Activated CD4-positive, alpha-beta T cell treated with anti-CD3 and anti-CD28 coated beads, Interleukin-2, amount 50 U/mL, for 4 hours (primary cell): ENCODE results near the gene FAHD1.

Source experiments
- DNase-seq, 2 experiments: peaks; one replicate each; pipeline ENCODE4 v3.0.0-alpha.2; 2020

FAHD1 gene

DNA sequence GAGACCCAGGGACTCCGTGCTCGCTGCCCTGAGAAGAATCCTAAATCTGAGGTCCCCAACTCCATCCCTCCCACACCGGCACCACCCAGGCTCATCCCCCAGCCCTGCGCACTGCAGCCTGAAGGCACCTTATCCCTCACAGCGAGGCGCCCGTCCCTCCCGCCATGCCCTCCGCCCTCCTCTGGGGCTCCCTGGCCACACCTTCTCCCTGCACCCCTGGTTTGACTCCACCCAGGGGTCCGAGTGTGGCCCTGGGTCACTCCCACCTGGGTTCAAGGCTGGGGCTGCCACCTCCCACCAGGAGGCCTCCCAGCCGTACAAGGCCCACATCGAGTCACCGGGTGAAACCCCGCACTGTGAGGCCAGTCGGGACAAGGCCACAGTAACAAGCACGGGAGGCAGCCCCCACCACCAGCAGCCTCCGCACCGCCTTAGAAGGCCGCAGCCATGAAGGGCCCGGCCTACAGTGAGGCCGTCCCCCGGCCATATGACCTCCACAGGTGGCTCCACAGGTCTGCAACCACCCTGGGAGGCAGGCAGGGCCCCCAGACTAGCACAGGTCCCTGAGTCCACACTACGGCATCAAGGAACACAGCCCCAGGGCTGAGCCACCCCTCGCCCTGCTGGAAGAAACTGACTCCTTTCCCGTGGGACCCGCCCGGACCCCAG, 8.7 kb upstream of the FAHD1 start:
- no peak for DNase-seq

DNA sequence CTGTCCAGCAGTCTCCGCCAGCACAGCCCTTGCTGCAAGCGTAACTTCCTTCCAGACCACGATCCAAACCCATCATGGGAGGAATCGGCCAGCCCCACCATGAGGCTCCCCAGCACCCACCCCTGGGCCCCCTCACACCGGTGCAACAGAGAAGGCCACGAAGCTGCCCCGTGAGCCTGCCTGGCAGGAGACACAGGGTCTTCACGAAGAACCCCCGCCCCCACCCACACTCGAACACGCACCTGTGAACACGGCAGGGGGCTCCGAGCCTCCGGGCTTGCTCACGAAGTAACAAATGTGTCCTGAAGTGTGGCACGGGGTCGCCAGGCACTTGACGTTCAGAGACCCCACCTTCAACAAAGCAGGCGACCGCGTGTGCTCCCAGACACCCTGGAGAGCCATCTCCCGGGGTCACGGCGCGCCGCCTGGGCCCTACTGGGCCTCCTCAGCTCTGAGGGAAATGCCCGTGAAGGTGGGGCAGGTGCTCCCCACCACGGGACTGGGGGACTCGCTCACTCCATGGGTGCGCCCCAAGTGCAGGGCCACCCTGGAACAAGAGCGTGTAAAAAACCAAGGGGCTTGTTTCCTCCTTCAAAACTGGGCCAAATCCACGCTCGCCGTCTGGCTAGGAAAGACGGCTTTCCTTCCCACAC, 8.0 kb upstream of the FAHD1 start:
- no peak for DNase-seq

DNA sequence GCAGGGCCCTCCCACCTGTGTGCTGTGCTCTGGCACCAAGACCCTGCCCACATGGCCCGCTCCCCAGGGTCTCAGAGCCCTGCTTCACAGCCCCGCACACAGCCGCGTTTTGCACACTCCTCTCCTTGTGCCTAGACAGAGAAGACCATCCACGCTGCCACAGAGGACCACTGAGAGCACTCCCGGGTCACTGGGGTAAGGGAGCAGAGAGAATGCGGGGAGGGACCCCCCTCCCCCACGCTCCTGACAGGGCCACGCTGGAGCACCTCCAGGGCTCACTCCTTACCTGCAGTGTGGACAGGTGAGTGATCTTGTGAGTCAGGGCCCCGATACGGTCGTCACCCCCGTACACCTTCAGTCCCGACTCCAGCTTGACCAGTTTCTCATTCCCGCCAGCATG, 7.4 kb upstream of the FAHD1 start:
- DNase-seq = no peak

DNA sequence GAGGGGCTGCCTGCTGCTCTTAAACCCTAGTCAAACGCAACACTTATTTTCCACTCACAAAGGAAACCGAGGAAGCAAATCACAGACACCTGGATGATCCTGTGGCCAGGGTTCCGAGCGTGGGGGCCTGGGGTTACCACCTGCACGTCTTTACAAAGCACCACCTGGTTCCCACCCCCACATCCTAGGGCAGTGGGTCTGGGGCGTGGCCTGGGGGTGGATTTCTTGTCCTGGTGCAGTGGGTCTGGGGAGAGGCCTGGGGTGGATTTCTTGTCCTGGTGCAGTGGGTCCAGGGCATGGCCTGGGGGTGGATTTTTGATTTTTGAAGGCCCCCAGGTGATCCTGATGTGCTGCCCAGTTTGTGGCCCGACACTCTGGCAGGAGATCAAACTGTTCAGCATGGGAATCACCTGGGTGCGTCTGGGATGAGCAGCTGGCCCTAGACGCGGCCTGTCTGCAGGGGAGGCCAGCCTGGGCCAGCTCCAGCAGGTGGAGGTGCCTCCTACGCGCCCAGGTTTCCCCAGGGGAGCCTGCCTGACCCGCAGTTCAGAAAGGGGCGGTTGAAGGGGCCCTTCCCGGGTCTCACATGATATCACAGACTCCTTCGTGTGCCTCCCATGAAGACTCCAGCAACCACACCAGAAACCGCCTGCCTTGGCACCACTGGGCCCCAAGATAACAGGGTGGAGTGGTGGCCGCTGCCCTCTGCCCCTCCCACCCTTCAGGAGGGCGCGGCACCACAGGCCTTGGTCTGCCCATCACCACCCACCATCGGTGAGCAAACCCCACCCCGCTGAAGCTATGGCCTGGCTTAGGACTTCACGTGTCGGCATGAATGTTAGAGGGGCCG, 6.7 kb upstream of the FAHD1 start:
- DNase-seq = no peak

DNA sequence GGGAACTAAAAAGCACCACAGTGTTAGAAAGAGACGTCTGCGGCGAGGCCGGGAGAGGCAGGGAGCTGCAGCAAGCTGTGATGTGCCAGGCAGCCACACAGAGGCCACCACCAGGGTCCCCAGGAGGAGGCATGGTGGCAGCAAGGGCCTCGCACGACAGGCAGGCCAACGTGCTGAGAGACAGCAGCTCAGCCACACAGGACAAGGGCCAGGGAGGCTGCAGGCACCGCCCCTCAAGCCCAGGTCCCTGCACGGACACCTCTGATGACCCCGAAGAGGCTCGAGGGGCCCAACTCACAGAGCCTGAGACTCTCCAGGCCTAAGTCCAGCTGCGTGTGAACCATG, 6.1 kb upstream of the FAHD1 start:
- no peak for DNase-seq

DNA sequence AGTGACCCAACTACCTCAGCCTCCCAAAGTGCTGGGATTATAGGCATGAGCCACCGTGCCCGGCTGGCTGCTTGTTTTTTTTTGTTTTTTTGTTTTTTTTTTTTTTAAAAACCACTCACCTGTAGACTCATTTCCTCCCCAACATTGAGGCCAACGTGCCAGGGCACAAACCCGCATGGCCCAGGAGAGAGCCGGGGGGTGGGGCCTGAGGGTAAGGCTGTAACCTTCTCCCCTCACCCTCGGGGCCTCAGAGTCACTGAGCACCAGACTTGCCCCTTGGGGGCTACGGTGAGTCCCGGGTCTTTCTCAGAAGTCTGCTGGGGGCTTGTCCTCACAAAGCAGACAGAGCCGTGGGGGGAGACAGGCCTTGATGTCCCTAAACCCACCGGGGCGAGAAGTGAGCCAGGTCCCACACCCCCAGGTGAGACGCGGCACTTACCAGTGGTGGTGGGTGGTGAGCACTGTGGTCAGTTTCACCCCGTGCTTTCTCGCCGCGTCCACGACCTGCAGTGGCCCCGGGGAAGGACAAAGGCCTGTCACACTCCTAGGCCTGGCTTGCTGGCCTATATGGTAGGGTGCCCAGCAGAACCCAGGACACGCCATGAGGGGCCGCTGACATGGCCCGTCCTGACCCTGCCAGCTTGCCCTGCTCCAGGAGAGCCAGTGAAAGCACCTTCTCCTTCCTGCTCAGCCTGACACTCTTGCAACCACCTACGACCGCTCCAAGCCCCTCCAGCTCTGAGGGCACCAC, 5.0 kb upstream of the FAHD1 start:
- no peak for DNase-seq

DNA sequence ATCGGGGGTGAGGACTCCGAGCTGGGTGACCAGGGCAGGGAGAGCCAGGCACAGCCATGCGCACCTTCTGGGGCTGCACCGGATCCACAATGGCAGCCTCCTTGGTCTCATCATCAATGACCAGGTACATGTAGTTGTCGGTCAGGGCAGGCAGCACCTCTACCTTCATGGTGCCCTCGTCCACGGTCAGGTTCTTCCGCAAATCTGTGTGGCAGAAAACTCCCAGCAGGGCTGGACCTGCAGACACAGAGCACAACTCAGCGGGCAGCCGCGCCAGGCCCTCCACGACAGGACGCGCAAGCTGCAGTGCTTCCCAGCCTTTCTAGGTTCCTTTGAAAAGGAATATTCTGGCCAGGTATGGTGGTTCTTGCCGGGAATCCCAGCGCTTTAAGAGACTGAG, 4.2 kb upstream of the FAHD1 start:
- no peak for DNase-seq

DNA sequence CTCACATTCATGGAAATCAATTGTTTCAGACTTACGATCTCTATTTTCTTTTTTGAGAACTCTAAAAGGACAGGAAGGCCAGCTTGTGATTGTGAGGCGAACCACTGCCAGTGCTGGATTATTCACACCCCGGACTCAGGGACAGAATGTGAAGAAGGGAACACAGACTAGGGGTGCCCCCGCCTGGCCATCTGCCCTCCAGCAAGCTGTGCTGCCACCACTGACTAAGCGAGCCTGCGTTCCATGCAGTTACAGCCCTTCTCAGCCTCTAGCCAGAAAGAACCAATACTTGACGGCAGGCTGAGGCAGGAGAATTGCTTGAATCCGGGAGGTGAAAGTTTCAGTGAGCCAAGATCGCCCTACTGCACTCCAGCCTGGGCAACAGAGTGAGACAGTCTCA, 3.2 kb upstream of the FAHD1 start:
- no peak for DNase-seq

DNA sequence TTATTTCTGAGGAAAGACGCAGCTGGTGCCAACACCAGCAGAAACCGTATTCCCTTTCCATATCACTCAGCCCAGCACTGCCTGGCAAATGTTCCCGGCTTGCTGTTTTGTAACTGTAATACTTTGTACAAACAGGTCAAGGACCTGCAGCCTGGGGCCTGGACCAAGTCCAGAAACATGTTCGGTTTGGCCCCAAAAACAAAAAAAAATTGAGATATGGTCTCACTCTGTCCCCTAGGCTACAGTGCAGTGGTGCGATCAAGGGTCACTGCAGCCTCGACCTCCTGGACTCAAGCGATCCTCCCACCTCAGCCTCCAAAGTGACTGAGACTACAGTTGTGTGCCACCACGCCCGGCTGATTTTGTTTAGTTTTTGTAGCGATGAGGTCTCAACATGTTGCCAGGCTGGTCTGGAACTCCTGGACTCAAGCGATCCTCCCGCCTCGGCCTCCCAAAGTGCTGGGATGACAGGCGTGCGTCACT, 1.6 kb upstream of the FAHD1 start:
- no peak for DNase-seq

DNA sequence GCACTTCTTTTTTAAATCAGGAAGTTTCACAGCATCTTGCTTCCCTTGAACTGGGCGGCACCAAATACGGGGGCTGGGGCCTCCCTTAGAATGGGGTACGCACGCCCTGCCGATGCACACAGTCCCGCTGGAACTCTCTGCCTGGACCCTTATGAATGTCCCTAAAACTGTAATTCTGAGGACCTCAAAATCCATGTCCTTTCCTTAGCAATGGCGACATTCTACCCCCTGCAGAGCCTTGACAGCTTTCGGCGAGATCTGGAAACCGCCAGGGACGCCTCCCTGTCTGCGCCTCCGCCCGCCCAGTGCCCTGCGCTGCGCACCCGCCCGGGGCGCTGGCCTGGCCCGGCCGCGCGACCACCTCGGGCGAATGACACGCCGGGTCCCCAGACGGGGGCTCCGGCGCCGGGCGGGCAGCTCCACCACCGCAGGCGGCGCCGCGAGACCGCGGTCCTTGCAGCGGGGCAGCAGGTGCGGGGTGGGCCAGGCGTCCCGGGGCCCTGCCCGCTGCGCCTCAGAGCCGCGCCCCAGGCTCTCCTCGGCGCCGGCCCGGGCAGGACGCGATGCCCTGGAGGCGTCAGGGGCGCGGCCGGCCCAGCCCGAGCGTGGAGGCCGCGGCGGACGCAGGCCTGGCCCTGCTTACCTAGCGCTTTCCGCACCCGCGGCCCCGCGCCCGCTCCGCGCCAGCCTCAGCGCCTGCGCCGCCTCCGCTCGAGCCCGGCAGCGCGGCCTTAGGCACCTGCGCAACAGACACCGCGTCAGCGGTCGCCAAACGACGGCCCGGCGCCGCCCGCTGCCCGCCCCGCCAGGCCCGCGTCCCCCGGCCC, 929 bp upstream of the FAHD1 start:
- peak; percentile 51 to 57 for DNase-seq

DNA sequence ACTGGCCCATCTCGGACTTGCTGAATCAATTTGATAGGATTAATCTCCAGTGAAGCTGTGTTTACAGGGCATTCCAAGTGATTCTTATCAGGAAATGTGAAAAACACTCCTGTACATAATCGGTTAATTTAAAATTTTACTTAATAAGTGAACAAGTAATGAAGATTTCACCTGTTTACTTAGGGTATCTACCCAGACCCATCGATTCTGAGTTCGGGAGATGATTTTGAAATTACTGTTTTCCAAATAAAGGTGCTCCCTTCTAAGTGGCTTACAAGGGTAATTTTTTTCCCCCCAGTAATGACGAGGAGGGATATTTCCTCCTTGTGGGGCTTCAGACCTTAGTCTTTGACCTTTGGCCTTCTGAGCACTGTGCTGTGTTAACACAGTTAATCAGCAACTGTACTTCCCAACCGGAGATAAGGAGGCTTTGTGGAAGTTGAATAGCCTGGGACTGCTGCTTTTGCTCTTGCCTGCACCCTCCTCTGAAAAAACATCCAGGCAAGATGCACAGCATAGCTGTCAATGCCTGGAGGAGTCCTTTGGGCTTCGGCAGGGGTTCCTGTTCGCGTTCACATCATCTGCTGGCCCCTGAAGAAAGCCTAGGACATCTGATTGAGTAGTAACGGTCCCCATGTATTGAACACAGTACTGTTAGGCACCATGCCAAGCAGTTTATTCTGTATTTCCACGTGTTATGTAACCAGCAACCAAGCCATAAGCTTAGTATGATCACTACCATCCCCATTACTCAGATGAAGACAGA, 1.8 kb downstream of the FAHD1 start:
- no peak for DNase-seq

DNA sequence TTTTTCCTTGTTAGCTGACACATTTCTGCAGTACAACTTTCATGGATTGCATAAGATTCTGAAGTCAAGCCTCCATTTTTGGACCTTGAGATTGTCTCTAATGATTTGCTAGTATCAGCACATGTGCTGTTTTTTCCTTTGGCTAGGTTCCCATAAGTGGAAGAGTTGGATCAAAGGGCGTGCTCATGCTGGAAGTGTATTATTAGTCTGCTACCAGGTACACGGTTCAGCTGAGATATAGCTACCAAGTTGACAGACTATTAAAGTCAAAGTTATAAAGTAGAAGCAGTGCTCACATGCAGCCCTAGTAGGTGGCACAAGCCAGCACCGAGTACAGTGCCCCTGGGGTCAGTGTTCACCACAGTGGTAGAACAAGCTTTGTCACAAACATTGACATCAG, 3.2 kb downstream of the FAHD1 start:
- DNase-seq = no peak

DNA sequence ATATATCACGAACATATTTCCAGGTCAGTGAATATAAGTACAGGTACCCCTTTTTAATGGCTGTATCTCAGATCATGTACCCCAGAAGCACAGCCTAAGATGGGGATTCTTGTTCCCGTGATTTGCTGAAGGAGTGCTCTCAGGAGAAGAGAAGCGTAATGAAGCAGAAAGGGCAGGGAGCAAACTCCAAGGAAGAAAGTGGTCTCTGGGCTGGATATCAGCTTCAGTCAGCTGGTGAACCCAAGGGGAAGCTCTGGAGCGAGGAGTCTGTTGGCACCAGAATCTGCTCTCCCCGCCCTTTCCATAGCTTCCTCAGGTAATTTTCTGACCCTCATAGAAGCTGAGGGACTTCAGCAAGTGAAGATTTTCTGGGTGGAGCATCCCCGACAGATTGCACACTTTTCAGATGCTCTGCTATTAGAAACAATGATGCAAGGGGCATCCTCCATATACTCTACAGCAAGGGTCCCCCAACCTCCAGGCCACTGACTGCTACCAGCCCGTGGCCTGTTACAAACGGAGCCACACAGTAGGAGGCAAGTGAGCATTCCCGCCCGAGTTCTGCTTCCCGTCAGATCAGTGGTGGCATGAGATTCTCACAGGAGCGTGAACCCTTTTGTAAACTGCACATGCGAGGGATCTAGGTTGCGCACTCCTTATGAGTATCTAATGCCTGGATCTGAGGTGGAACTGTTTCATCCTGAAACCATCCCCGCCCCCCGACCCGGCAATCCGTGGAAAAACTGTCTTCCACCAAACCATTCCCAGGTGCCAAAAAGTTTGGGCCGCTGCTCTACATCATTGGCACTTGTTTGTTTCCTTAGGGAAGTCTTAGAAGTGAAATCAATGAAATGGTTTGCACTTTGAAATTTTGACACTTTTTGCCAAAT, 4.4 kb downstream of the FAHD1 start:
- no peak for DNase-seq

DNA sequence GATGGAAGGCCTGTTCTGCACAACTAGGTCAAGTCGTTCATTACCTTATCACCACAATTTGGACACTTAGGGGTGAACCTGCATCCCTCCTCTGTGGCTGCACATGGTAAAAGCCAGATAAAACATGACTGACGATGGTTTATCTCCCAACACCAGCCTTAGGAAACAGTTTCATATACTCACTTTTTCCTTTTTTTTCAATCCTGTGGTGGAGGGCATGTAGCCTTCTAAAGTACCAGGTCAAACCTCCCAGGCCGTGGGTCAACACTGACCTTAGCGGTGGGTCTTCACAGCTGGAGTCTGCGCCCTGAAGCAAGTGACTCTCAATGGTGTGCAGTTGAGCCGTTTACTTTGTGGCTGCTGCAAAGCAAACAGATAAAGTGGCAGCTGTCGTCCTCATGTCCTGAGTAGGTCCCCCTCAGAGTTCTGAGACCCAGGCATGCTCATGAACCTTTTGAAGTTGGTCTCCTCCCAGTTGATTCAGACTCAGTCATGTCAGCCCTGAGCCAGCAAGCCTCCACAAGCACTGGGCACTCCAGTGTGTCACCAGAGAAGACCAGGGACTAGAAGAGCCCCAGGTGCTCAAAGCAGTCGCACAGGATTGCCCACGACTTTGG, 5.9 kb downstream of the FAHD1 start:
- DNase-seq = no peak

DNA sequence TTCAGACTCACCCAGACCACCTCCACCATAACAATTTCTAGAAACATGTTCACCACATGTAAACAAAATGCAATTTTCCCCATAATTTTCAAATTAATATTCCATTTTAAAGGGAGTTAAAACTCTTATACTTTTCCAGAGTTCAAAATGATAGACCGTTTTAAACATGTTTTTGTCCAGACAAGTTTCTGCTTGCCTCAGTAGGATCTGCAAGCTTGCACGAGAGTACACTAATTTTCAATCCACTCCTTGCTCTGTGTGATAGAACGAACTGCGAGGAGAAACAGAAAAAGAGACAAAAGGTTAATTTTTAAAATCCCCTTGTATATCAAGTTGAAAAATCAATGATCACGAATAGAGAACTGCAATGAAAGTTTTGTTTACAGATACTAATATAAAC, 7.1 kb downstream of the FAHD1 start:
- no peak for DNase-seq

DNA sequence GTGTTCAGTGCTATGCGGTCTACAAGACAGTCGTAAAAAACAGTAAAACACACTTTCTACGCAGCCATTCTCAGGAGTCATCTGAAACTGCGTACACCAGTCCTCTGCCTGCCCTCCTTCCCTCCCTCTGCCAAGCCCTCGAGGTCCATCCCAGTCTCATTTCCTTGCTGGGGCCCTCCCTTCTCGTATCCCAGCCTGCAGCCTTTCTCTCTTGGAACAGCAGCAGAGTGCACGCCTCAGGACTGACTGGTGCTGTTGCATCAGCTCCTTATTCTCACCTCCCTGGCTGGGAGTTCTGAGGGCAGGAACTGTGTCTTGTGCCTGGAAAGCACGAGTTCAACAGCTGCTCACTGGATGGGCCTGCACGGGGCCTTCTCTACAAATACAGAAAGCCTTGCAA, 12.5 kb downstream of the FAHD1 start:
- no peak for DNase-seq

DNA sequence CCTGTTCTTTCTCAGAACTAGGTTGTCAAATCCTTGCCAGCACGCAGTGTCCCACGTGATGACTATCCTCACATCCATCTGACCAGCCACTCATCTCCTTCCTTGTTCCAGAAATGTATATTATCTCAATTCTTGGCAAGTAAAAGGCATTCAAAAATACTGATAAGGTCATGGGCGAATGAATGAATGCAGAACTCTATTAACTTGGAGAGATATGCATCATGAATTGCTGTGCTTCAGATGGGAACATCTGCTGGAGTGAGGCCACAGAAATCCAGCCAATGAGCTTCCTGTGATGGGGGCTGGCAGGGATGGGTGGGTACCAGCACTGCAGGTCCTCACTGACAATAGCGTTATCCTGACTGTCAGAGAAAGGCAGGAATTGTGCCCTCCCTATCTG, 19.0 kb downstream of the FAHD1 start:
- no peak for DNase-seq

DNA sequence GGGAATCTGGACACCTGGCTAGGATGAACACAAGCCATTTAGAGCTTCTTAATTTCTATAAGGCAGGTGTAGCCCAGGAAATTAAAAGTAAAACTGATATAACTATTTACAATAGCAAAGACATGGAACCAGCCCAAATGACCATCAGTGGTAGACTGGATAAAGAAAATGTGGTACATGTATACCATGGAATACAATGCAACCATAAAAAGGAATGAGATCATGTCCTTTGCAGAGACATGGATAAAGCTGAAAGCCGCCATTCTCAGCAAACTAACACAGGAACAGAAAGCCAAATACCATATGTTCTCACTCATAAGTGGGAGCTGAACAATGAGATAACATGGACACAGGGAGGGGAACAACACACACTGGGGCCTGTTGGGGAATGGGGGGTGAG, 19.4 kb downstream of the FAHD1 start:
- no peak for DNase-seq

DNA sequence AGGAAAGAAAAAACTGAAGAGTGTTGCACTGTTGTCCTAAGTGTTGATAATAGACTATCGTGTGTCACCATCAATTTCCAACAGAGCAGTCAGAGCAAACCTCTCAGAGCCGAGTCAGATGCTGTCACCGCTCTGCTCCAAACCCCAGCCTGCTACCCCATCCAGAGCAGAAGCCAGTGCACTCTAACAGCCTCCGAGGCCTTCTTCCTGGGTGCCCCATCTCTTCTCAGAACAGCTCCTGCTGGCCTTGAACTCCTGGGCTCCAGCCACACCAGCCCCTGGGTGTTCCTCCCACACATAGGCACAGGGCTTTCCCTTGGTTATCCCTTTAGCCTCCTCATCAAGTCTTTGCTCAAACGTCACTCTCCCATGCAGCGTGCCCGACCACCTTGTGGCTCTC, 24.0 kb downstream of the FAHD1 start:
- no peak for DNase-seq

DNA sequence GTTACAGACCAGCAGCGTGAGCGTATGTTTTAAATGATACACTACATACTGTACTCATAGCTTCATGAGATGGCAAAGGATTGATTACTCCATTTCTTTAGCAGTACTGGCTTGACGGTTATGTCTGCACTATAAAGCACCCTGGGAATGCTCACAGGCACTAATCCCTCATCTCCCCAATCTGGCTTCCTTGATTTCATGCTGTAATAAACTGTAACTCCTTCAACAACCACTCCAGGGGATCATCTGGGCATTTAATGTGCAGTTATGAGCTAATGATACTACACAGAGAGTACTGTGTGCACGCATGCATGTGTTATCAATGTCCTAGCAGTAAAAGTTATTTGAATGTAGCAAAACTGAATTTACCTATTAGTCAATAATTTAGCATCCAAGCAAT, 24.8 kb downstream of the FAHD1 start:
- no peak for DNase-seq
